Upper lobe of left lung (tissue), 6 donors: ENCODE results near the gene RASGRF2. TPM values are rescaled to one million over a fixed set of nuclear protein-coding genes. Genes with fewer than 3 reads are reported as not detected.
A peak's percentile ranks its signal among the peaks of the same experiment; 100 is the strongest.

Source experiments
- ATAC-seq, 2 donors: fragments of 200-7000 bp; cut with Tn5 transposase; one replicate each; pipeline ENCODE4 v1.9.1; 2022; ENCODE audit warnings: mild to moderate bottlenecking in 2 of 2, moderate library complexity in 2 of 2; ENCODE audit not compliant: low FRiP score in 2 of 2
- DNase-seq, 2 donors: peaks; one replicate each; pipeline ENCODE4 v3.0.0-alpha.2; 2019 to 2020
- H3K27ac ChIP-seq, 4 donors: fragments of 200-600 bp; sonication (generic); one replicate each; pipeline ENCODE4 v1.5.1; 2016 to 2019
- H3K27me3 ChIP-seq, 4 donors: fragments of 200-600 bp; sonication (generic); one replicate each; pipeline ENCODE4 v1.5.1; 2017 to 2019
- H3K36me3 ChIP-seq, 4 donors: fragments of 200-600 bp; sonication (generic); one replicate each; pipeline ENCODE4 v1.5.1; 2016 to 2019
- H3K4me1 ChIP-seq, 4 donors: fragments of 200-600 bp; sonication (generic); one replicate each; pipeline ENCODE4 v1.5.1; 2018 to 2019
- H3K4me3 ChIP-seq, 4 donors: fragments of 200-600 bp; sonication (generic); one replicate each; pipeline ENCODE4 v1.5.1; 2017 to 2019; ENCODE audit warnings: mild to moderate bottlenecking in 2 of 4, moderate library complexity in 1 of 4
- H3K9me3 ChIP-seq, 4 donors: fragments of 200-600 bp; sonication (generic); one replicate each; pipeline ENCODE4 v1.5.1; 2018 to 2019
- CTCF ChIP-seq, 6 experiments: fragments of 450-650 bp in 4 of 6; fragments of 200-600 bp in 2 of 6; sonication (generic) in 2 of 6; IDR thresholded peaks; one replicate each; pipeline ENCODE4 v1.5.1; 2016 to 2019; ENCODE audit warnings: antibody characterized with exemption in 6 of 6
- EP300 ChIP-seq, 4 donors: sonication (generic); formaldehyde crosslinking; IDR thresholded peaks; one replicate each; pipeline ENCODE4 v1.5.1; 2017; ENCODE audit warnings: antibody characterized with exemption in 4 of 4, control low read depth in 2 of 4
- POLR2A ChIP-seq, 4 donors: fragments of 450-650 bp; IDR thresholded peaks; one replicate each; pipeline ENCODE4 v1.5.1; 2016 to 2017; ENCODE audit warnings: antibody characterized with exemption in 4 of 4, mild to moderate bottlenecking in 2 of 4
- POLR2AphosphoS5 ChIP-seq, 2 donors: sonication (generic); formaldehyde crosslinking; IDR thresholded peaks; one replicate each; pipeline ENCODE4 v1.5.1; 2017; ENCODE audit warnings: antibody characterized with exemption in 2 of 2
- WGBS, 2 donors: methylation state at CpG; one replicate each; pipeline ENCODE4 v1.1.5; 2017 to 2018; 5-methylcytosine and 5-hydroxymethylcytosine counted together
- total RNA-seq, 6 donors: library from RNA; depleted of rRNA in 4 of 6; stranded (reverse); fragments of >200 nt in 4 of 6; gene quantifications; one replicate each; pipeline versions ENCODE4 v1.1.0 to v1.2.1, GENCODE V29; 2016 to 2021
- donor health status: DM: no; HTN: no; CAD: no; lungs with moderate emphysema.
- donor health status: DM: no; HTN: yes; CAD: no; lungs with severe emphysema.

RASGRF2 gene
- total RNA-seq, 6 donors from 2014 or later = 1.5 to 10.5 (median 4.9) TPM

GRCh38 chr5:81020478-81021167 lies 60.5 kb downstream of the RASGRF2 start:
- no peak for ATAC-seq
- no peaks in the 10 kb centered on the region for H3K36me3 ChIP-seq
- no peaks in the 10 kb centered on the region for H3K27me3 ChIP-seq
- no peaks in the 10 kb centered on the region for H3K9me3 ChIP-seq
- 90 to 92% methylated on average over 6 of the region's 6 CpGs for WGBS, 2 donors
- DNase-seq = no peak
- H3K4me3 ChIP-seq = no peak overlapping the region
- H3K4me1 ChIP-seq = no peaks in the 10 kb centered on the region
- no peak overlapping the region for H3K27ac ChIP-seq
- no peak for TF ChIP-seq CTCF (IDR thresholded peaks at IDR 0.05)
- TF ChIP-seq EP300 (IDR thresholded peaks at IDR 0.05) = no peak
- no peak for TF ChIP-seq POLR2A (IDR thresholded peaks at IDR 0.05)
- no peak for TF ChIP-seq POLR2AphosphoS5 (IDR thresholded peaks at IDR 0.05)

- DNase-seq = no peak
- no peak for ATAC-seq
- Histone ChIP-seq H3K4me1 (no peaks in the 10 kb centered on the region), H3K27ac (no peak overlapping the region), H3K36me3 (no peaks in the 10 kb centered on the region), H3K4me3 (no peak overlapping the region), H3K9me3 (no peaks in the 10 kb centered on the region), H3K27me3 (no peaks in the 10 kb centered on the region)
- 87 to 93% methylated on average over 4 of the region's 4 CpGs for WGBS, 2 donors
- TF ChIP-seq POLR2AphosphoS5 (IDR thresholded peaks at IDR 0.05) (no peak), CTCF (IDR thresholded peaks at IDR 0.05) (no peak), EP300 (IDR thresholded peaks at IDR 0.05) (no peak), POLR2A (IDR thresholded peaks at IDR 0.05) (no peak)
These were observed 61.3 kb downstream of the RASGRF2 start for GRCh38 chr5:81021486-81021885.

GRCh38 chr5:81021951-81022687 lies 62.0 kb downstream of the RASGRF2 start:
- no peaks in the 10 kb centered on the region for H3K9me3 ChIP-seq
- no peaks in the 10 kb centered on the region for H3K27me3 ChIP-seq
- WGBS, 2 donors = 78 to 85% methylated on average over 9 to 10 of the region's 10 CpGs
- no peaks in the 10 kb centered on the region for H3K36me3 ChIP-seq
- DNase-seq = no peak
- no peak overlapping the region for H3K27ac ChIP-seq
- H3K4me3 ChIP-seq = no peak overlapping the region
- no peak for TF ChIP-seq CTCF (IDR thresholded peaks at IDR 0.05)
- no peak for TF ChIP-seq POLR2A (IDR thresholded peaks at IDR 0.05)
- TF ChIP-seq EP300 (IDR thresholded peaks at IDR 0.05) = no peak
- TF ChIP-seq POLR2AphosphoS5 (IDR thresholded peaks at IDR 0.05) = no peak
- H3K4me1 ChIP-seq = no peaks in the 10 kb centered on the region
- peak in 1 of 2 donors; percentile 13 for ATAC-seq

GRCh38 chr5:81022688-81023084 lies 62.5 kb downstream of the RASGRF2 start:
- H3K27ac ChIP-seq = no peak overlapping the region
- DNase-seq (no peak), ATAC-seq (peak in 1 of 2 donors; percentile 13)
- no peaks in the 10 kb centered on the region for H3K36me3 ChIP-seq
- no peaks in the 10 kb centered on the region for H3K4me1 ChIP-seq
- H3K27me3 ChIP-seq = no peaks in the 10 kb centered on the region
- no peak overlapping the region for H3K4me3 ChIP-seq
- no peaks in the 10 kb centered on the region for H3K9me3 ChIP-seq
- TF ChIP-seq POLR2A (IDR thresholded peaks at IDR 0.05) = no peak
- no peak for TF ChIP-seq CTCF (IDR thresholded peaks at IDR 0.05)
- no peak for TF ChIP-seq POLR2AphosphoS5 (IDR thresholded peaks at IDR 0.05)
- no peak for TF ChIP-seq EP300 (IDR thresholded peaks at IDR 0.05)
- 83 to 88% methylated on average over 5 of the region's 5 CpGs for WGBS, 2 donors
